K562 (cell line): ENCODE results near the gene ARL6IP6. TPM values are rescaled to one million over a fixed set of nuclear protein-coding genes. Genes with fewer than 3 reads are reported as not detected.
A peak's percentile ranks its signal among the peaks of the same experiment; 100 is the strongest.

Experiments
- ATAC-seq: fragments of 200-7000 bp; cut with Tn5 transposase; 3 replicates; pipeline ENCODE4 v1.9.1; 2020; ENCODE audit warnings: moderate library complexity
- BruUV-seq: library from RNA; stranded (reverse); fragments of 400-500 nt; replicated peaks from 2 replicates; lab custom pipeline; 2021; lab: Mats Ljungman, UMichigan
- CTCF ChIA-PET: fragments of 300-600 bp; formaldehyde crosslinking; extraction: SDS; loops from one replicate; lab custom pipeline; 2021; ENCODE audit warnings: low intra/inter-chr PET ratio; lab: Yijun Ruan, JAX
- POLR2A ChIA-PET: fragments of 300-600, 350-650 bp; sonication (Branson Sonifier 250); formaldehyde crosslinking; extraction: SDS; loops from one replicate; lab custom pipeline; 2021; ENCODE audit warnings: antibody characterized with exemption, inconsistent platforms; lab: Yijun Ruan, JAX
- DNase-seq, 4 experiments: peaks; one replicate each; pipeline versions ENCODE4 v3.0.0 to v3.0.0-alpha.2; 2011 to 2018; ENCODE audit warnings: low spot score in 3 of 4, mixed read lengths in 3 of 4; ENCODE audit errors: extremely low read depth in 1 of 4
- FAIRE-seq: peaks from 2 replicates; lab custom pipeline; 2011; peaks lifted over from hg19 to GRCh38; lab: Jason Lieb, UNC
- H2AFZ ChIP-seq: 2 replicates; pipeline ENCODE4 v1.6.0; 2011; ENCODE audit warnings: low read depth, low read length, control low read depth, inconsistent platforms
- H3K27ac ChIP-seq: fragments of 200-600 bp; 3 replicates; pipeline ENCODE4 v1.8.0; 2011; ENCODE audit warnings: low read depth, mild to moderate bottlenecking, control low read depth, inconsistent platforms, low read length, moderate library complexity, mixed read lengths; ENCODE audit errors: extremely low read depth
- H3K27me3 ChIP-seq, 2 experiments: fragments of 300-600 bp in 1 of 2; 2 replicates in 1 of 2; 3 replicates in 1 of 2; pipeline versions ENCODE4 v1.6.0 to v1.8.0; 2011; ENCODE audit warnings: inconsistent platforms in 2 of 2, low read length in 2 of 2, mild to moderate bottlenecking in 1 of 2, mixed read lengths in 1 of 2, moderate library complexity in 1 of 2; ENCODE audit not compliant: control insufficient read depth in 2 of 2, insufficient read depth in 2 of 2
- H3K36me3 ChIP-seq: fragments of 300-600 bp; 3 replicates; pipeline ENCODE4 v1.8.0; 2011; ENCODE audit warnings: mild to moderate bottlenecking, low read length, inconsistent platforms; ENCODE audit not compliant: control insufficient read depth, insufficient read depth
- H3K4me1 ChIP-seq, 2 experiments: fragments of 200-600 bp in 1 of 2; replicated peaks in 1 of 2; 2 replicates in 1 of 2; 3 replicates in 1 of 2; pipeline versions ENCODE4 v1.5.1 to v1.8.0; 2011; ENCODE audit warnings: inconsistent platforms in 2 of 2, low read length in 2 of 2, mild to moderate bottlenecking in 1 of 2, mixed read lengths in 1 of 2, moderate library complexity in 1 of 2; ENCODE audit not compliant: control insufficient read depth in 2 of 2, insufficient read depth in 2 of 2
- H3K4me2 ChIP-seq: 2 replicates; pipeline ENCODE4 v1.6.1; 2011; ENCODE audit warnings: low read length, control low read depth, inconsistent platforms, mixed read lengths; ENCODE audit not compliant: insufficient read depth
- H3K4me3 ChIP-seq: fragments of 200-600 bp; sonication (generic), shearing (Covaris generic); 2 replicates; pipeline ENCODE4 v1.5.1; 2016; ENCODE audit warnings: control low read depth, inconsistent platforms
- H3K79me2 ChIP-seq: fragments of 200-600 bp; 3 replicates; pipeline ENCODE4 v1.8.0; 2011; ENCODE audit warnings: low read length, inconsistent platforms; ENCODE audit not compliant: control insufficient read depth, insufficient read depth
- H3K9ac ChIP-seq, 2 experiments: 2 replicates each; pipeline versions ENCODE4 v1.6.0 to v1.6.1; 2011; ENCODE audit warnings: low read depth in 2 of 2, low read length in 2 of 2, control low read depth in 1 of 2, inconsistent platforms in 1 of 2, mild to moderate bottlenecking in 1 of 2, mixed read lengths in 1 of 2; ENCODE audit not compliant: insufficient read depth in 1 of 2
- H3K9me1 ChIP-seq: one replicate; pipeline ENCODE4 v1.6.0; 2011; ENCODE audit warnings: inconsistent platforms, mild to moderate bottlenecking, low read length, moderate library complexity; ENCODE audit not compliant: control insufficient read depth, insufficient read depth
- H3K9me3 ChIP-seq: replicated peaks from 2 replicates; pipeline ENCODE4 v1.5.1; 2011; ENCODE audit warnings: low read depth, low read length, inconsistent platforms; ENCODE audit not compliant: control insufficient read depth, insufficient read depth
- H4K20me1 ChIP-seq: replicated peaks from 2 replicates; pipeline ENCODE4 v1.6.1; 2011; ENCODE audit warnings: low read length, inconsistent platforms, mixed read lengths; ENCODE audit not compliant: control insufficient read depth, insufficient read depth
- ARID1B ChIP-seq: fragments of 450-650 bp; IDR thresholded peaks from 2 replicates; pipeline ENCODE4 v1.6.1; 2016; ENCODE audit warnings: antibody characterized with exemption, mild to moderate bottlenecking, inconsistent platforms
- ARID3A ChIP-seq: IDR thresholded peaks from 2 replicates; pipeline ENCODE4 v1.6.1; 2012; ENCODE audit warnings: low read depth, low read length, improper control_type of control experiment, borderline replicate concordance
- BRD4 ChIP-seq: fragments of 200-600 bp; sonication (generic); IDR thresholded peaks from 2 replicates; pipeline ENCODE4 v1.6.1; 2017; ENCODE audit warnings: inconsistent platforms
- BRF1 ChIP-seq: IDR thresholded peaks from 3 replicates; pipeline ENCODE4 v1.6.1; 2011; ENCODE audit warnings: borderline replicate concordance, mild to moderate bottlenecking; ENCODE audit not compliant: insufficient read length; ENCODE audit errors: extremely low read depth
- CHAMP1 ChIP-seq: fragments of 450-650 bp; IDR thresholded peaks from 2 replicates; pipeline ENCODE4 v1.6.1; 2016; ENCODE audit warnings: mild to moderate bottlenecking
- DPF2 ChIP-seq: fragments of 450-650 bp; IDR thresholded peaks from 2 replicates; pipeline ENCODE4 v1.6.1; 2016
- NR1H2 ChIP-seq: sonication (generic); formaldehyde crosslinking; IDR thresholded peaks from 2 replicates; pipeline ENCODE4 v1.4.0; 2020; ENCODE audit warnings: mild to moderate bottlenecking, missing genetic modification reagents
- PCBP2 ChIP-seq: fragments of 200-400 bp; formaldehyde crosslinking; IDR thresholded peaks from 2 replicates; pipeline ENCODE4 v1.6.1; 2018; ENCODE audit warnings: low read length, low read depth, mild to moderate bottlenecking, moderate library complexity; ENCODE audit not compliant: poor library complexity, severe bottlenecking
- PML ChIP-seq: IDR thresholded peaks from 2 replicates; pipeline ENCODE4 v1.6.1; 2012; ENCODE audit warnings: low read length, inconsistent platforms
- SP2 ChIP-seq: IDR thresholded peaks from 2 replicates; pipeline ENCODE4 v1.6.1; 2011; ENCODE audit warnings: mild to moderate bottlenecking, low read depth, low read length, moderate library complexity; ENCODE audit not compliant: poor library complexity, severe bottlenecking; ENCODE audit errors: extremely low read depth
- THRB ChIP-seq: fragments of 450-650 bp; formaldehyde crosslinking; conservative IDR thresholded peaks from 2 replicates; pipeline ENCODE4 v1.4.0; 2022; ENCODE audit warnings: mild to moderate bottlenecking, missing genetic modification characterization
- XRCC5 ChIP-seq: fragments of 200-400 bp; formaldehyde crosslinking; IDR thresholded peaks from 2 replicates; pipeline ENCODE4 v1.6.1; 2017; ENCODE audit warnings: low read depth, mild to moderate bottlenecking, low read length
- ZBED1 ChIP-seq: IDR thresholded peaks from 2 replicates; pipeline ENCODE4 v1.6.1; 2014
- ZBTB5 ChIP-seq: fragments of 450-650 bp; IDR thresholded peaks from 2 replicates; pipeline ENCODE4 v1.6.1; 2017; ENCODE audit warnings: antibody characterized with exemption
- WGBS: fragments of 100-300 bp; shearing (Covaris generic); methylation state at CpG from one replicate; pipeline ENCODE4 v1.1.6; 2016; ENCODE audit warnings: low coverage, mixed read lengths; ENCODE audit not compliant: insufficient coverage; ENCODE audit errors: missing lambda C conversion rate; 5-methylcytosine and 5-hydroxymethylcytosine counted together
- in situ Hi-C: fragments of 300-500 bp; cut with MboI; formaldehyde crosslinking; loops from 4 replicates; pipeline ENCODE4 v1.15.0; 2018; ENCODE audit warnings: inconsistent platforms, mixed read lengths
- intact Hi-C: fragments of 100-400 bp; cut with micrococcal nuclease; formaldehyde crosslinking; loops from 2 replicates; pipeline ENCODE4 v1.14.2; 2022
- polyA plus RNA-seq, 8 experiments: library from polyadenylated mRNA; depleted of rRNA in 4 of 8; stranded (reverse) in 5 of 8; unstranded in 3 of 8; fragments of >200 nt; fragmentation: Nextera tagmentation in 2 of 8; fragmentation: Illumina TruSeq in 1 of 8; extraction: Ambion mirVana in 2 of 8; extraction: Trizol in 1 of 8; gene quantifications; 2 replicates each; pipeline versions ENCODE4 v1.2.1 to v1.2.3, GENCODE V29; 2011 to 2014; ENCODE audit warnings: inconsistent platforms in 1 of 8, missing spikeins in 1 of 8
- total RNA-seq, 7 experiments: library from RNA; depleted of rRNA in 6 of 7; stranded (reverse); fragments of >200 nt in 6 of 7; fragmentation: Illumina TruSeq in 2 of 7; extraction: Trizol in 2 of 7; gene quantifications; 2 replicates each; pipeline versions ENCODE4 v1.2.1 to v1.2.3, GENCODE V29; 2011 to 2021; ENCODE audit warnings: low replicate concordance in 1 of 7

Gene ARL6IP6
- total and polyA plus RNA-seq, 9 of the 15 experiments (the other 6 are each of a cell fraction or from before 2014, with no cell fraction given) = 19.2 to 98.5 (median 36.2) TPM

GRCh38 chr2:152718909-152719645 is 657 bp downstream of the ARL6IP6 start:
- intact Hi-C loops = loop anchor here (2.0 to 5.0 kb wide), 3 partner anchors 22 to 1432 kb away; partner anchors contain the start of genes NMI and STAM2
- TF ChIP-seq PCBP2 = no peak
- no peak for TF ChIP-seq ZBED1
- TF ChIP-seq ARID3A = 0 out of 2 replicates have a peak, but pooled peaks have one; percentile 1
- TF ChIP-seq XRCC5 = no peak
- TF ChIP-seq BRD4 = 0 out of 2 replicates have a peak, but pooled peaks have one; percentile 11
- no peak for TF ChIP-seq BRF1
- TF ChIP-seq THRB (CRISPR knock-in tag) = no peak
- peak; percentile 53 for TF ChIP-seq PML
- TF ChIP-seq ARID1B = peak; percentile 3; the same call in 1 of the 2 replicates
- 0 out of 2 replicates have a peak, but pooled peaks have one; percentile 57 for TF ChIP-seq DPF2
- no peak for TF ChIP-seq ZBTB5
- no peak for TF ChIP-seq CHAMP1
- no peak for TF ChIP-seq SP2
- no peak for TF ChIP-seq NR1H2

More at GRCh38 chr2:152718909-152719645, 657 bp downstream of the ARL6IP6 start:
- no peaks in the 10 kb centered on the region for H4K20me1 ChIP-seq
- peak overlapping the region; percentile 95 for H3K4me2 ChIP-seq
- DNase-seq (peak in 3 of 4 experiments; percentile 41 to 87 (median 64)), ATAC-seq (peak; percentile 57), FAIRE-seq (peak; percentile 66)
- H3K27ac ChIP-seq = peak overlapping the region; percentile 98
- ChIA-PET POLR2A (interaction anchor here (0.7 to 0.9 kb wide), 3 partner anchors 9 to 220 kb away, joined by 3 to 4 read pairs (median 4); no protein-coding TSS in a partner anchor), CTCF (no interaction called here)
- no peaks in the 10 kb centered on the region for H3K27me3 ChIP-seq
- no peaks in the 10 kb centered on the region for H3K9me1 ChIP-seq
- H3K36me3 ChIP-seq = peaks cover 54% of the 10 kb centered on the region
- H3K4me3 ChIP-seq = peak overlapping the region; percentile 79
- peak overlapping the region; percentile 96 for H3K9ac ChIP-seq
- H3K9me3 ChIP-seq = no peaks in the 10 kb centered on the region
- H2AFZ ChIP-seq = peak overlapping the region; percentile 99
- H3K79me2 ChIP-seq = peaks cover 89% of the 10 kb centered on the region
- H3K4me1 ChIP-seq = peaks cover 3 to 16% of the 10 kb centered on the region in 2 experiments; a peak in 2 of 5 replicates
- BruUV-seq = TSS peak; percentile 48
- in situ Hi-C loops = no loop called here
- WGBS = 1% methylated on average over 23 of the region's 23 CpGs
